ENCODE measurements around the gene GUK1. TPM values are rescaled to one million over a fixed set of nuclear protein-coding genes. Genes with fewer than 3 reads are reported as not detected.

The GUK1 gene
- total and polyA plus RNA-seq, 2 experiments from 2014 or later, result 87.5 to 121 TPM

- TF ChIP-seq ZNF462 (CRISPR knock-in tag; IDR thresholded peaks at IDR 0.05), result no peak
- TF ChIP-seq NANOG (IDR thresholded peaks at IDR 0.05; ENCODE audit: borderline replicate concordance), result no peak
- TF ChIP-seq EZH2phosphoT487 (IDR thresholded peaks at IDR 0.05; ENCODE audit: unreplicated experiment), result no peak
- no peak for TF ChIP-seq REST (IDR thresholded peaks at IDR 0.05; ENCODE audit: unreplicated experiment)
- TF ChIP-seq POLR2AphosphoS5 (IDR thresholded peaks at IDR 0.05; ENCODE audit: low read depth), result no peak
- TF ChIP-seq ETS1 (IDR thresholded peaks at IDR 0.05), result no peak
- no peak for TF ChIP-seq CREB1 (CRISPR knock-in tag; IDR thresholded peaks at IDR 0.05; ENCODE audit: low read depth)
Observed at GRCh38 chr1:228168563-228169270, 28.6 kb downstream of the GUK1 start (continued).

Data from GM23338 (cell line).